Gastrocnemius medialis (tissue), 4 donors: ENCODE data around the gene MAGEA10.

ENCODE experiments used
- CTCF ChIP-seq, 5 experiments: fragments of 450-650 bp in 3 of 5; fragments of 200-600 bp in 2 of 5; sonication (generic) in 2 of 5; IDR thresholded peaks in 4 of 5; conservative IDR thresholded peaks in 1 of 5; 1 replicate in 4 of 5; 2 replicates in 1 of 5; pipeline ENCODE4 v1.5.1; 2016 to 2019; ENCODE audit warnings: antibody characterized with exemption in 5 of 5, mild to moderate bottlenecking in 3 of 5, moderate library complexity in 3 of 5
- POLR2A ChIP-seq, 2 donors: fragments of 450-650 bp; IDR thresholded peaks; one replicate each; pipeline ENCODE4 v1.6.1; 2017; ENCODE audit warnings: antibody characterized with exemption in 2 of 2, mild to moderate bottlenecking in 2 of 2, moderate library complexity in 2 of 2

- TF ChIP-seq CTCF (IDR thresholded peaks at IDR 0.05 in 4 of 5, conservative IDR thresholded peaks at IDR 0.05 in 1 of 5) (no peak), POLR2A (IDR thresholded peaks at IDR 0.05) (no peak)
These were observed 1.2 kb upstream of the MAGEA10 start for GRCh38 chrX:152139589-152139988.
